NCI-H1694 treated with DMSO at 0.1 percent for 48 hours (cell line): ENCODE results near the gene NSG1.
"Not testable (repeated sequence)": the region's sequence is repeated elsewhere in the genome, so short reads cannot be mapped to it uniquely, and the experiment has no call there.

Source experiments
- DNase-seq: peaks from one replicate; lab custom pipeline; 2025; lab: John Stamatoyannopoulos, UW

NSG1 gene

GRCh38 chr4:4386736-4387392 lies at the start of gene NSG1:
Gene NSG1, plus strand, starts transcription at chr4:4387102. Its CDS starts 528 bp downstream, at chr4:4387630.
- no peak for DNase-seq

- DNase-seq: no peak
Measured at GRCh38 chr4:4338210-4339001, 48.5 kb upstream of the NSG1 start.

GRCh38 chr4:4339504-4340085 lies 47.3 kb upstream of the NSG1 start:
- no peak for DNase-seq

GRCh38 chr4:4341861-4342650 lies 44.8 kb upstream of the NSG1 start:
- no peak for DNase-seq

- DNase-seq: no peak
Measured at GRCh38 chr4:4343038-4343437, 43.9 kb upstream of the NSG1 start.

GRCh38 chr4:4344915-4345527 lies 41.9 kb upstream of the NSG1 start:
- no peak for DNase-seq

GRCh38 chr4:4347585-4347984 lies 39.3 kb upstream of the NSG1 start:
- no peak for DNase-seq

- not testable (repeated sequence) for DNase-seq
Measured at GRCh38 chr4:4348585-4348984, 38.3 kb upstream of the NSG1 start.

- DNase-seq: no peak
Measured at GRCh38 chr4:4349867-4350266, 37.0 kb upstream of the NSG1 start.

GRCh38 chr4:4350909-4351308 lies 36.0 kb upstream of the NSG1 start:
- DNase-seq: no peak

- DNase-seq: no peak
Measured at GRCh38 chr4:4355302-4355701, 31.6 kb upstream of the NSG1 start.

- DNase-seq: no peak
Measured at GRCh38 chr4:4356106-4357041, 30.5 kb upstream of the NSG1 start.

- DNase-seq: no peak
Measured at GRCh38 chr4:4358093-4358854, 28.6 kb upstream of the NSG1 start.

- DNase-seq: no peak
Measured at GRCh38 chr4:4361883-4362282, 25.0 kb upstream of the NSG1 start.

- DNase-seq: no peak
Measured at GRCh38 chr4:4362991-4363697, 23.8 kb upstream of the NSG1 start.

- DNase-seq: no peak
Measured at GRCh38 chr4:4364061-4364460, 22.8 kb upstream of the NSG1 start.

- no peak for DNase-seq
Measured at GRCh38 chr4:4364486-4365208, 22.3 kb upstream of the NSG1 start.

GRCh38 chr4:4368809-4369580 lies 17.9 kb upstream of the NSG1 start:
- DNase-seq: no peak
